ENCODE results near the gene HRAS.

The HRAS gene

GRCh38 chr11:507727-508515 lies 27.5 kb downstream of the HRAS start:
- no peak for DNase-seq (ENCODE audit: low read depth)

DNA sequence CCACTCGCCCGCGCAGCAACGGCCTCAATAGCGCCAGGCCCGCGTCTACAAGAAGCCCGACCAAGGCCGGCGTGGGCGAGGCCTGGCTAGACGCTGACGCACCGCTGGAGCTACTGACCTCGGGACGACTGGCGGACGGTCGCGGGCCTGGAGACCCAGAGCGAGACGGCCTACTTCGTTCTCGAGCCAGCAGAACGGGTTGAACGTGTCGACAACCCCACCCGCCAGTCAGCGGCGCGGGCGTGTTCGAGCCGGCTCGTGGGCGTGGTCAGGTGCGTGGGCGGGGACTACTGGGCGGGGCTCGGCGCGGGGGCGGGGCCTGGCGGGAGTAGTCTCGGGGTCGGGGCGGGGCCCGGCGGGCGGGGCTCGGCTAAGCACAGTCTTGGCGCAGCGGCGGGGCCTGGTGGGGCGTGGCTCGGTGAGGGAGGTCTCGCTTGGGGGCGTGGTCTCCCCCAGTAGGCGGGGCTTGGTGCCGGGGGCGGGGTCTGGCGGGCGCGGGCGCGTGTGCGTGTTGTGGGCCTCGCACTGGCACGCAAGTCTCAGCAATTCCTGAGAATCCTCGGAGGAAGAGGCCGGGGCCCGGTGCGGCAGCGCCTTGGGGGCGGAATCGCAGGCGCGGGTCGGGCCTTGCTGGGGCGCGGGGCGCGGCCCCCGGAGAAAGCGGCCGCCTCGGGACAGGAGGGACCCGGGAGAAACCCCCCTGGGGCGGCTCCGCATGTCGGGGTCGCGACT lies 28.2 kb downstream of the HRAS start, which contains the start of gene RNH1:
RNH1 (minus strand) TSS at position 248 of the 732 bp plus-strand sequence. CDS start 5,080 bp downstream, outside the sequence.
- DNase-seq (ENCODE audit: low read depth) = peak; percentile 55

GRCh38 chr11:506238-506994 lies 29.0 kb downstream of the HRAS start:
- DNase-seq (ENCODE audit: low read depth) = peak; percentile 86

DNA sequence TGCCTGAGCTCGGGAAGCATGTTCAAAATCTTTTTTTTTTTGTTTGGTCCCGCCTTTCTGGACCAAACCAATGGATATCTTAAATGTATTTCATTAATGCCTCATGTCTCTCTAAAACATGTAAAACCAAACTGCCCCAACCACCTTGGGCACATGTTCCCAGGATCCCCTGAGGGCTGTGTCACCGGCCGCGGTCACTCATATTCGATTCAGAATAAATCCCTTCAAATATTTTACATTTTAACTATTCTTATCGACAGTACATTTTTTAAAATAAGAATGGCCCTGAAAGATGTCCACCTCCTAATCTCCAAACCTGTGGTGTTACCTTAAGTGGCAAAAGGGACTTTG lies 30.4 kb downstream of the HRAS start:
- no peak for DNase-seq (ENCODE audit: low read depth)

DNA sequence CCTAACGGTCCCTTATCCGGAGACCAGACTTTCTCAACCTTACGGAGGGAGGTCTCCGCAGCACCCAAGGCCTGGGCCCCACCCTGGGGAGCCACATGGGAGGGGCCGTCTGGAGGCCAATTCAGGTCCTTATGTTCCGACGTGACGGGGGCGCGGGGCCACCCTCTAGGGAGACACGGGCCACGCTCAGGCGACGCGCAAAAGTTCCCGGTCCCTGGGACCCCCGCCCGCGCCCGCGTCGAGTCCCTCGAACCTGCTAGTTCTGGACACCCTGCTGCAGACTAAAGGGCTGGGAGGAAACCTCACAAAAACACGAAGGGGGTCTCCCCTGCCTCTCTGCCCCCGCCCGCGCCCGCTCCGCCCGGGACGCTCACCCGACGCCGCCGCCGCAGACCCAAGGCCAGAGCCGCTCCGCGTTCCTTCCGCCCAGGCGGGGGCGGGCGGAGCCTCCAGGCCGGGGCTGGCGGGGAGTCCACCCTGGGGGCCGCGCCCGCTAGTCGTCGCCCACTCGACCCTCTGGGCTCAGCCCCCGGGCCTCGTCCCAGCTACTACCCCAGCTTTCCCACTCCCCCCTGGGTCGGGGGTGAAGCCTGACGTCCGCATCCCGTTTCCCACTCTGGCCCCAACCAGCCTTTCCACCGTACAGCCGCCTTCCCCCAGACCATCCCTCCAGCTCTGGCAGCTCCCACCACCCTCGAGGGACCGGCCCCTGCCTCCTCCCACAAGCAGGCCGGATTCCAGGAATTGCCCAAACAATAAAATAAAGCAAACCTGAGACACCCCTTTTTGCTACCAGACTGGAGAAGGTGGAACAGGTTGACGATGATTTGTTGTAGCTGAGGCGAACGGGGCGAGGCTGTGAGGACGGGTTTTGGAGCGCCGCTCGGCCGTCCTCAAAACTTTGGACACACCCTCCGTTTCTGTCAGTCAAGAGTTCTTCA lies 31.1 kb downstream of the HRAS start:
- no peak for DNase-seq (ENCODE audit: low read depth)

GRCh38 chr11:503179-503981 lies 32.0 kb downstream of the HRAS start:
- no peak for DNase-seq (ENCODE audit: low read depth)

DNA sequence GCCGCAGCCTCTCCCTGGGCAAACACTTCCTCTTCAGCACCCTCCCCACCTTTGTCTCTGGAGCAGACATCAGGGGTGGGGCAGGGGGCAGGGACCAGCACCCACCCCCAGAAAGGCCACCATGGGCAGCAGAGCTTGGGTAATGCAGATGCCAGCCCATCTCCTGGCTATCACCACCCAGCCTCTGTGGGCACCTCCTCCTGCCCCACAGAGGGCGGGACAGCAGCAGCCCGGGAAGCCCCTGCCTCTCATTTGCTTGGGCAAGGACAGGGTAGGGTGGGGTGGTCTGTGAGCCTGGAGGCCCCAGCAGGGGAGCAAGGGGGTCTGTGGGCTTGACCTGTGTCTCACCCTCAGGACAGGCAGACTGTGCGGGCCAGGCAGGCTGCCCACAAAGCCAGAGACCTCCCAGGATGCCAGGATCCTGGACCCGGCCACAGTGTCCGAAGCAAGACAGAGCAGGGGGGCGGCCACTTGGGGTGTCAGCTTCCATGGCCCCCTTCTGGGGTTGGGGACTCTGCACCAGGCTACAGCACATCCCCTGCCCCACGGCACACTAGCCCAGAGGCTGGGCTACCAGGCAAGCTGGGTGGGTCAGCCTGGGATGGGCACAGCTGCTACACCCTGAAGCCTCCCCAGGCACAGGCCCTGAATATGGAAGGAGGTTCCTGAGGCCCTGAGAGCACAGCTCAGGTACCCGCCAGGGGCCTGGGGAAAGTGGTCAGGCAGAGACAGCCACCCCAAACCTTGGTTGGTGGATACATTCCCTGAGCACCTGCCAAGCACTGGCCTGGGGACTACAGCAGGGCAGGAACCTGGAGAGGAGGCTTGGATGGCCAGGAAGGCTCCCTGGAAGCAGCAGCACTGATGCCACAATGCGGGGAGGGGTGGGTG lies 32.8 kb downstream of the HRAS start:
- no peak for DNase-seq (ENCODE audit: low read depth)

GRCh38 chr11:501683-502287 lies 33.6 kb downstream of the HRAS start:
- no peak for DNase-seq (ENCODE audit: low read depth)

DNA sequence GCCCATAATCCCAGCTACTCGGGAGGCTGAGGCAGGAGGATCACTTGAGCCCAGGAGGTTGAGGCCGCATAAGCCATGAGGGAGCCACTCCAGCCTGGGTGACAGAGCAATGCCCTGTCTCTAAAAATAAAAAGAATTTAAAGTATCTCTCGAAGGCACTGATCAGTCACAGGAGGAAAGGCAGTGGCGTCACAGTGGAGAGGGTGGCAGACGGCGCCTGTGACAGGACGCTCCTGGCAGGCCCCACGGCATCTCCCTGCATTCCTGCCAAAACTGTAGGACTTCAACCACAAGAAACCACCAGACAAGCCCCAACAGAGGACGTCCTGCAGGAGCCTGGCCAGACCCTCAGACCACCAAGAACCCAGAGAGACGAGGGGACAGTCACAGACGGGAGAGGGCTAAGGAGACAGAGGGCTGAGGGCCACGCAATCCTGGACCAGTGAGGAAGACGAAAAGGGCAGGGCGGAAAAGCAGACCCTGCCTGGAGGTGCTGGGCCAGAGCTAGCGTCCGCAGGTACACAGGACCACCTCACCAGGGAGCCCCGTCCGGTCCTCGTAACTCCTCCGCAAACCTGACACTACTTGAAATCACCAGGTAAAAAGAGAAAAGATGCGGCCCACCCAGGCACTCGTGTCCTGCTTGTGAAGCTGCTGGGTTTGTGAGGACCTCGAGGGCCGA lies 34.2 kb downstream of the HRAS start:
- no peak for DNase-seq (ENCODE audit: low read depth)

GRCh38 chr11:499201-500076 lies 35.9 kb downstream of the HRAS start:
- DNase-seq (ENCODE audit: low read depth) = no peak

DNA sequence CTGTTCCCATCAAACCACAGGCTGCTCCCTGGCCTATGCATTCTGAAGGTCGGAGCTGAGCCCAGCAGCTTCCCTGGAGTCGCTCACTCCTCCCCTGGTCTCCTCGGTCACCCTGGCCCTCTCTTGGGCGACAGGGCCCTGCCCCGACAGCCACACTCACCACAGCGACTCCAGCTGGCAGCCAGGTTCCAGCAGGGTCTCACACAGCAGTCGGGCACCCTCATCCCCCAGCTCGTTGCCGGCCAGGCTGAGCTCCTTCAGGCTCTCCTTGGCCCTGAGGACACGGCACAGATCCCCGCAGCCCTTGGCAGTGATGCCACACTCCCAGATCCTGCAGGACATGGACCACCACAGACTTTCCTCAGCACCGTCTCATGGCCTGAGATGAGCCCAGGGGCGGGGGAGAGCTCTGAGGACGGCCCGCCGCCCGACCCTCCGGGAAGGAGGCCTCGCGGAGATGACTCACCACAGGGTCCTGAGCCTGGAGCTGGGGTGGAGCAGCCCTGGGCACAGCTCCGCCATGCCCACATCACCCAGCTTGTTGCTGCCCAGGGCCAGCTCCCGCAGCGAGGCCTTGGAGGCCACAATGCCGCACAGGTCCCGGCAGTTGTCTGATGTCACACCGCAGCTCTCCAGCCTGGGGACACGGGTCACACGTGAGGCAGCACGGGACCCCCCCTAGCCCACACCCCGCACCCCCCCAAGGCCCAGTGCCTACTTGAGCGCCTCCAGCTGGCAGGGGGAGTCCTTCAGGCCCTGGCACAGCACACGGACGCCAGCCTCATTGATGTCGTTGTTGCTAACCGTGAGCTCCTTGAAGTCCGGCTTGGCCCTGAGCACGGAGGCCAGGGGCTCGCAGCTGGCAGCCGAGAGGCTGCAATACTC lies 36.8 kb downstream of the HRAS start:
- no peak for DNase-seq (ENCODE audit: low read depth)

- no peak for DNase-seq (ENCODE audit: low read depth)
Observed at GRCh38 chr11:497565-498296, 37.6 kb downstream of the HRAS start.

DNA sequence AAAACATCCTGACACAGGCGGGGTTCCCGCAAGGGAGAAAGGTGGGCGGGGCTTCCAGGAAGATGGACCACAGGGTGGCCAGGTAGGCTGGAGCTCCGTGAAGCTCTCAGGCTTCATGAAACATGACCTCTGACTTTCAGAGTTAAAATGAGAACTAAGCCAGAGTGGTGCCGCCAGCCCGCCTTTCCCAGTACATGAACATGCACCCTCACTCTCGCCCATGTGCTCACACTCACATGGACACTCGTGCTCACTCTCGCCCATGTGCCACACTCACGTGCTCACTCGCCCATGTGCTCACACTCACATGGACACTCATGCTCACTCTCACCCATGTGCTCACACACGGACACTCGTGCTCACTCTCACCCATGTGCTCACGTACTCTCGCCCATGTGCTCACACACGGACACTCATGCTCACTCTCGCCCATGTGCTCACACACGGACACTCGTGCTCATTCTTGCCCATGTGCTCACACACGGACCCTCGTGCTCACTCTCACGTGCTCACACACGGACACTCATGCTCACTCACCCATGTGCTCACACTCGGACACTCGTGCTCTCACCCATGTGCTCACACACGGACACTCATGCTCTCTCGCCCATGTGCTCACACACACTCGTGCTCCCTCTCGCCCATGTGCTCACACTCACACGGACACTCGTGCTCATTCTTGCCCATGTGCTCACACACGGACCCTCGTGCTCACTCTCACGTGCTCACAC lies 38.4 kb downstream of the HRAS start:
- DNase-seq (ENCODE audit: low read depth) = no peak

DNA sequence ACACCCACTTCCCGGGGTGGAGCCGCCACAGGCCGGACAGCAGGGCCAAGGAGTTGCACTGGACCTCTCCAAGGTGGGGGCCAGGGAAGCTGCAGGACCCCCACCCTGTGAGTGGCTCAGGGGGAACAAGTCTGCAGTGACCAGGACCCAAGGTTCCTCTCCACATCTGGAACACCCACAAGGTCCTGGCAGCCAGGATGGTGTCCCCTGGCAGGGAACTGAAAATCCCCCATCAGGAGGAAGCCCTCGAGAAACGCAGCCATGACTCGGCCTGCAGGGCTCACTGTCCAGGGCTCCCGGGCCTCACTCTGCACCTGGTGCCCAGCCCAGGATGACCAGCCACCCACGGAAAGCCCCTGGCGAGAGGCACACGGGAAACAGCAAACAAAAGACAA lies 39.8 kb downstream of the HRAS start:
- DNase-seq (ENCODE audit: low read depth) = no peak

All from non-pigmented ciliary epithelial cell (primary cell).